ENCODE data around the gene PDLIM4. TPM values are rescaled to one million over a fixed set of nuclear protein-coding genes. Genes with fewer than 3 reads are reported as not detected.
A peak's percentile ranks its signal among the peaks of the same experiment; 100 is the strongest.

The PDLIM4 gene
- total RNA-seq, 1 experiment from 2014 or later: 7.6 TPM

GRCh38 chr5:132229236-132229635 is 28.3 kb upstream of the PDLIM4 start:
- no peak overlapping the region for H2BK15ac ChIP-seq (ENCODE audit: low read depth, low read length)
- peak overlapping the region; percentile 43 to 60; a peak in 4 of 5 replicates for H3K4me3 Mint-ChIP-seq
- no peaks in the 10 kb centered on the region; the same call in 1 of the 2 replicates for H3K4me1 ChIP-seq (ENCODE audit: insufficient read depth, low read length)
- H3K23ac ChIP-seq (ENCODE audit: insufficient read length, low read depth, low read length): no peak overlapping the region
- no peak overlapping the region for H2BK12ac ChIP-seq (ENCODE audit: insufficient read length, low read depth, low read length)
- no peak overlapping the region for H3K14ac ChIP-seq (ENCODE audit: insufficient read depth, low read length)
- no peak overlapping the region for H2BK120ac ChIP-seq (ENCODE audit: low read depth, low read length, poor library complexity, severe bottlenecking)
- H3K4ac ChIP-seq (ENCODE audit: low read depth, low read length): no peak overlapping the region
- H3K79me2 ChIP-seq (ENCODE audit: insufficient read depth, low read length): no peaks in the 10 kb centered on the region
- H3K9ac ChIP-seq (ENCODE audit: extremely low read depth, insufficient read length, low read length): no peak overlapping the region
- peaks cover 16 to 23% of the 10 kb centered on the region in 2 experiments for H3K4me1 Mint-ChIP-seq
- no peak for DNase-seq
- H3K23me2 ChIP-seq (ENCODE audit: insufficient read length, low read depth, low read length, poor library complexity, severe bottlenecking): peaks cover 12% of the 10 kb centered on the region
- no peak overlapping the region for H3K4me2 ChIP-seq (ENCODE audit: insufficient read depth, insufficient read length, low read length)
- H4K91ac ChIP-seq (ENCODE audit: insufficient read length, low read depth, low read length): no peak overlapping the region
- H3K9me3 ChIP-seq (ENCODE audit: control insufficient read depth, low read depth, low read length): no peaks in the 10 kb centered on the region
- peaks cover 0 to 3% of the 10 kb centered on the region in 2 experiments; a peak in 1 of 5 replicates for H3K9me3 Mint-ChIP-seq
- H2AFZ ChIP-seq (ENCODE audit: low read length): no peak overlapping the region
- H3K27ac ChIP-seq (ENCODE audit: insufficient read length, low read depth, low read length): no peak overlapping the region
- no peak overlapping the region for H2BK20ac ChIP-seq (ENCODE audit: low read depth, low read length, poor library complexity, severe bottlenecking)
- no peak overlapping the region for H4K5ac ChIP-seq (ENCODE audit: insufficient read length, low read depth, low read length)
- no peaks in the 10 kb centered on the region for H4K20me1 ChIP-seq (ENCODE audit: control insufficient read depth, insufficient read depth, insufficient read length)
- H3K27me3 Mint-ChIP-seq (ENCODE audit: low read depth): peaks cover 56% of the 10 kb centered on the region
- WGBS (ENCODE audit: extremely low coverage, insufficient read length, low lambda C conversion rate): no CpG with 5 or more reads among the region's 5 CpGs
- TF ChIP-seq CTCF (conservative IDR thresholded peaks at IDR 0.05): no peak
- no peak overlapping the region for H2AK5ac ChIP-seq (ENCODE audit: insufficient read length, low read length)
- H3K36me3 Mint-ChIP-seq (ENCODE audit: insufficient read depth in 1 of 3, low read depth in 3 of 3): no peaks in the 10 kb centered on the region; a peak in 1 of 7 replicates
- H3K79me1 ChIP-seq (ENCODE audit: insufficient read depth, low read depth, low read length, poor library complexity, severe bottlenecking): no peaks in the 10 kb centered on the region
- H2BK5ac ChIP-seq (ENCODE audit: insufficient read length, low read length): no peak overlapping the region
- no peak overlapping the region for H4K8ac ChIP-seq (replicated peaks; ENCODE audit: insufficient read length, low read depth, low read length)
- no peak overlapping the region for H3K56ac ChIP-seq (ENCODE audit: insufficient read length, low read depth, low read length)
- H3K27ac Mint-ChIP-seq: no peak overlapping the region
- H3K27me3 ChIP-seq (ENCODE audit: insufficient read depth, low read length): peaks cover 5% of the 10 kb centered on the region; the same call in 1 of the 2 replicates
- H3T11ph ChIP-seq (ENCODE audit: low read length): no peak overlapping the region
- H3K18ac ChIP-seq (ENCODE audit: insufficient read length, low read depth, low read length): no peak overlapping the region

All from H9 (cell line).